Measurements from ENCODE around the gene ADAMTS3.

DNA sequence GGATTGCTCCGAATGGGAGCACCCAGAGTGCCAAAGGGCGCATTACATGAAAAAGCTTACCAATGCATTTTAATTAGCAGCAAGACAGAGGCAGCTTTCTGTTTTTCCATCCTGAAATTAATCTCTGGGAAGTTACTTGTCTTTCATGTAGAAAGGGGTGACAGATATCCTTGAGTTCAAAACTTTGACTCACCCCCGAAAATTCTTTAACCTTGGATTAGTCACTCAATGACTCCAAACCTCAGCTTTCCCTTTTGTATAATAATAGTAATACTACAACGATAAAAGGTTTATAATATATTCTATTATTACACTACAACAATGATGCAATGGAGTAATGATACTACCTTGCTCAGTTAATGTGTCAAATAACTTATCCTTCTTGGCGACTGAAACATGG is 126.3 kb downstream of the ADAMTS3 start:
- no peak for TF ChIP-seq POLR2A (IDR thresholded peaks at IDR 0.05; ENCODE audit: low read length)
- no peak for TF ChIP-seq GATA1 (IDR thresholded peaks at IDR 0.05; ENCODE audit: low read depth, low read length)

All from erythroblast (primary cell).